Liver (tissue), 9 donors: ENCODE measurements around the gene PHLDB2. TPM values are rescaled to one million over a fixed set of nuclear protein-coding genes. Genes with fewer than 3 reads are reported as not detected.

ENCODE experiments used
- DNase-seq: peaks from one replicate; pipeline ENCODE4 v3.0.0-alpha.2; 2017; ENCODE audit warnings: low spot score
- H3K27ac ChIP-seq, 2 donors: one replicate each; pipeline ENCODE4 v1.7.0; 2013; ENCODE audit warnings: inconsistent platforms in 2 of 2, low read length in 2 of 2, control low read depth in 1 of 2, low read depth in 1 of 2, mild to moderate bottlenecking in 1 of 2
- H3K27me3 ChIP-seq, 4 donors: one replicate each; pipeline versions ENCODE4 v1.6.1 to v1.7.0; 2013; ENCODE audit warnings: low read length in 3 of 4, inconsistent platforms in 1 of 4, mild to moderate bottlenecking in 1 of 4, moderate library complexity in 1 of 4; ENCODE audit not compliant: control insufficient read depth in 4 of 4, insufficient read depth in 4 of 4
- H3K36me3 ChIP-seq, 4 donors: one replicate each; pipeline versions ENCODE4 v1.6.1 to v1.7.0; 2013; ENCODE audit warnings: low read length in 3 of 4, mild to moderate bottlenecking in 3 of 4, low read depth in 1 of 4, moderate library complexity in 1 of 4; ENCODE audit not compliant: control insufficient read depth in 4 of 4, insufficient read depth in 3 of 4
- H3K4me1 ChIP-seq, 4 donors: one replicate each; pipeline versions ENCODE4 v1.6.1 to v1.7.0; 2013; ENCODE audit warnings: low read length in 3 of 4, mild to moderate bottlenecking in 3 of 4, moderate library complexity in 1 of 4; ENCODE audit not compliant: control insufficient read depth in 4 of 4, insufficient read depth in 4 of 4
- H3K4me3 ChIP-seq, 3 donors: one replicate each; pipeline versions ENCODE4 v1.6.1 to v1.7.0; 2013; ENCODE audit warnings: low read length in 3 of 3, control low read depth in 1 of 3, low read depth in 1 of 3, mild to moderate bottlenecking in 1 of 3
- H3K9ac ChIP-seq, 2 donors: one replicate each; pipeline ENCODE4 v1.7.0; 2013; ENCODE audit warnings: low read length in 2 of 2, mild to moderate bottlenecking in 2 of 2, moderate library complexity in 2 of 2, control low read depth in 1 of 2, low read depth in 1 of 2
- H3K9me3 ChIP-seq, 4 donors: one replicate each; pipeline versions ENCODE4 v1.6.1 to v1.7.0; 2013; ENCODE audit warnings: low read length in 3 of 4; ENCODE audit not compliant: control insufficient read depth in 4 of 4
- EGR1 ChIP-seq, 2 donors: IDR thresholded peaks; 2 replicates each; pipeline ENCODE4 v1.6.1; 2016 to 2018; ENCODE audit warnings: antibody characterized with exemption in 2 of 2, low read depth in 2 of 2
- FOXA1 ChIP-seq: IDR thresholded peaks from 2 replicates; pipeline ENCODE4 v1.6.1; 2016; ENCODE audit warnings: antibody characterized with exemption
- FOXA2 ChIP-seq: IDR thresholded peaks from 2 replicates; pipeline ENCODE4 v1.6.1; 2016; ENCODE audit warnings: antibody characterized with exemption
- HNF4A ChIP-seq, 2 donors: conservative IDR thresholded peaks; 2 replicates each; pipeline ENCODE4 v1.6.1; 2016; ENCODE audit warnings: antibody characterized with exemption in 2 of 2, mild to moderate bottlenecking in 2 of 2
- HNF4G ChIP-seq: IDR thresholded peaks from 2 replicates; pipeline ENCODE4 v1.6.1; 2016; ENCODE audit warnings: antibody characterized with exemption
- JUND ChIP-seq, 2 donors: IDR thresholded peaks; 2 replicates each; pipeline ENCODE4 v1.6.1; 2016; ENCODE audit warnings: antibody characterized with exemption in 2 of 2
- MAX ChIP-seq: IDR thresholded peaks from 2 replicates; pipeline ENCODE4 v1.6.1; 2016; ENCODE audit warnings: antibody characterized with exemption
- NR2F2 ChIP-seq: IDR thresholded peaks from 2 replicates; pipeline ENCODE4 v1.6.1; 2016; ENCODE audit warnings: antibody characterized with exemption
- RAD21 ChIP-seq, 2 donors: IDR thresholded peaks; 2 replicates each; pipeline ENCODE4 v1.6.1; 2016; ENCODE audit warnings: antibody characterized with exemption in 2 of 2, mild to moderate bottlenecking in 2 of 2
- REST ChIP-seq: IDR thresholded peaks from 2 replicates; pipeline ENCODE4 v1.6.1; 2016; ENCODE audit warnings: antibody characterized with exemption, mild to moderate bottlenecking
- RXRA ChIP-seq, 2 donors: IDR thresholded peaks; 2 replicates each; pipeline ENCODE4 v1.6.1; 2017 to 2018; ENCODE audit warnings: antibody characterized with exemption in 2 of 2, mild to moderate bottlenecking in 1 of 2
- SP1 ChIP-seq: IDR thresholded peaks from 2 replicates; pipeline ENCODE4 v1.6.1; 2018; ENCODE audit warnings: antibody characterized with exemption, mild to moderate bottlenecking
- TAF1 ChIP-seq: conservative IDR thresholded peaks from 2 replicates; pipeline ENCODE4 v1.6.1; 2016; ENCODE audit warnings: antibody characterized with exemption, mild to moderate bottlenecking
- YY1 ChIP-seq: IDR thresholded peaks from 2 replicates; pipeline ENCODE4 v1.6.1; 2016; ENCODE audit warnings: antibody characterized with exemption, mild to moderate bottlenecking
- ZBTB33 ChIP-seq: IDR thresholded peaks from 2 replicates; pipeline ENCODE4 v1.6.1; 2016; ENCODE audit warnings: antibody characterized with exemption
- WGBS: extraction: QIAGEN DNeasy Blood & Tissue Kit; methylation state at CpG from one replicate; pipeline ENCODE4 v1.1.7; 2013; 5-methylcytosine and 5-hydroxymethylcytosine counted together
- polyA plus RNA-seq, 2 donors: library from polyadenylated mRNA; stranded (reverse) in 1 of 2; unstranded in 1 of 2; fragments of 200-250 nt in 1 of 2; fragments of >200 nt in 1 of 2; fragmentation: Nextera tagmentation in 1 of 2; extraction: Ambion mirVana in 1 of 2; gene quantifications; one replicate each; pipeline versions ENCODE4 v1.2.1 to v1.2.3, GENCODE V29; 2013 to 2015
- total RNA-seq, 2 donors: library from RNA; depleted of rRNA; stranded (reverse); fragments of >200 nt; gene quantifications; one replicate each; pipeline ENCODE4 v1.2.3, GENCODE V29; 2014
- TF ChIP-seq, protein P1 (sequence below): IDR thresholded peaks from 2 replicates; pipeline ENCODE4 v1.6.1; 2016; ENCODE audit warnings: antibody characterized with exemption
- donor health status: healthy.
- donor health status: healthy.
- donor health status: healthy.
- donor health status: healthy.
- donor health status: healthy.

The PHLDB2 gene
- total and polyA plus RNA-seq, 4 donors, result 9.7 to 42.9 (median 22.2) TPM

- TF ChIP-seq REST, result no peak
Observed at GRCh38 chr3:111810909-111811308, 48.2 kb upstream of the PHLDB2 start (continued).

- no peak for TF ChIP-seq RXRA (IDR thresholded peaks at IDR 0.05)
- no peak overlapping the region for H3K9ac ChIP-seq
Observed at GRCh38 chr3:111811811-111812210, 47.3 kb upstream of the PHLDB2 start.

DNA sequence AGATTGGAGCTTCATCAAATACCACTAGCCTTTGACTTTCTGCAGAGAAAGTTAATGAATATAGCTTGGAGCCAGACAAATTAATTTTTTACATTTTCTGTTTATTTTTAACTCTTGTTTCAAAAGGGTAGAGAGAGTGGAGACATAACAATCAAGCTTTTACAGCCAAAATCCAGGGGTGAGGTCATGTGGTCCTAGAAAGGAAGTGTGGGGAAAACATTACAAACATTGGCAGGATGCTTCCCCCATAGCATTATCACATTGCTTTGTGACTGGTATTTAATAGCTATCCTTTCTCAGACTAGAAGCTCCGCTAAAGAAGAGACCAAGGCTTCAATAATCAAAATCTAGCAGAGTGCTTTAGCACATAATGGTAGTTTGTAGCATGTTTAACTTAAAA, 46.4 kb upstream of the PHLDB2 start:
- peaks cover 2 to 19% (median 14%) of the 10 kb centered on the region in 4 donors for H3K4me1 ChIP-seq

More at GRCh38 chr3:111811811-111812210, 47.3 kb upstream of the PHLDB2 start:
- Histone ChIP-seq H3K4me1 (peaks cover 2 to 22% (median 17%) of the 10 kb centered on the region in 4 donors), H3K27me3 (no peaks in the 10 kb centered on the region), H3K36me3 (no peaks in the 10 kb centered on the region), H3K27ac (no peak overlapping the region), H3K9me3 (no peaks in the 10 kb centered on the region), H3K4me3 (no peak overlapping the region)
- no peak for DNase-seq
- 90% methylated on average over 1 of the region's 1 CpG for WGBS

More for the DNA sequence above, 46.4 kb upstream of the PHLDB2 start:
- no peak for TF ChIP-seq HNF4G
- no peak for TF ChIP-seq EGR1 (IDR thresholded peaks at IDR 0.05; ENCODE audit: low read depth in 2 of 2)
- no peak for TF ChIP-seq RXRA (IDR thresholded peaks at IDR 0.05)
- TF ChIP-seq ZBTB33, result no peak
- TF ChIP-seq FOXA1, result no peak
- TF ChIP-seq FOXA2, result no peak
- TF ChIP-seq HNF4A (conservative IDR thresholded peaks at IDR 0.05), result no peak
- TF ChIP-seq SP1, result no peak
- TF ChIP-seq YY1, result no peak
- no peak for TF ChIP-seq NR2F2
- TF ChIP-seq JUND (IDR thresholded peaks at IDR 0.05), result no peak
- TF ChIP-seq RAD21 (IDR thresholded peaks at IDR 0.05), result no peak
- no peak for TF ChIP-seq TAF1
- TF ChIP-seq MAX, result no peak
- TF ChIP-seq, protein P1, sequence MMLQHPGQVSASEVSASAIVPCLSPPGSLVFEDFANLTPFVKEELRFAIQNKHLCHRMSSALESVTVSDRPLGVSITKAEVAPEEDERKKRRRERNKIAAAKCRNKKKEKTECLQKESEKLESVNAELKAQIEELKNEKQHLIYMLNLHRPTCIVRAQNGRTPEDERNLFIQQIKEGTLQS, result no peak
- TF ChIP-seq REST, result no peak
- H3K9me3 ChIP-seq, result no peaks in the 10 kb centered on the region
- H3K9ac ChIP-seq, result no peak overlapping the region
- H3K4me3 ChIP-seq, result no peak overlapping the region
- no peak overlapping the region for H3K27ac ChIP-seq
- no peak for DNase-seq
- H3K27me3 ChIP-seq, result no peaks in the 10 kb centered on the region
- 76% methylated on average over 1 of the region's 1 CpG for WGBS
- H3K36me3 ChIP-seq, result no peaks in the 10 kb centered on the region
